OCI-LY1 (cell line): ENCODE data around the gene VMAC.
"Not testable (repeated sequence)": the region's sequence is repeated elsewhere in the genome, so short reads cannot be mapped to it uniquely, and the experiment has no call there.

Experiments used
- H2AFZ ChIP-seq: fragments of 200-600 bp; sonication (generic), shearing (Covaris generic); 2 replicates; pipeline ENCODE4 v1.6.0; 2014; ENCODE audit warnings: antibody characterized with exemption, mild to moderate bottlenecking, low read length
- H3F3A ChIP-seq: fragments of 200-600 bp; sonication (generic), shearing (Covaris generic); 2 replicates; pipeline ENCODE4 v1.6.0; 2014; ENCODE audit warnings: mild to moderate bottlenecking, antibody characterized with exemption, low read length, moderate library complexity; ENCODE audit not compliant: insufficient read depth
- H3K27ac ChIP-seq: fragments of 200-600 bp; sonication (generic); 2 replicates; pipeline ENCODE4 v1.5.1; 2014; ENCODE audit warnings: low read length, mixed run types, mild to moderate bottlenecking, low read depth; ENCODE audit not compliant: poor library complexity, severe bottlenecking
- H3K27me3 ChIP-seq: fragments of 200-600 bp; sonication (generic); 2 replicates; pipeline ENCODE4 v1.6.0; 2014; ENCODE audit warnings: antibody characterized with exemption, mild to moderate bottlenecking, low read length, moderate library complexity; ENCODE audit not compliant: insufficient read depth
- H3K36me3 ChIP-seq: fragments of 200-600 bp; sonication (generic); 2 replicates; pipeline ENCODE4 v1.6.1; 2014; ENCODE audit warnings: mild to moderate bottlenecking, antibody characterized with exemption, low read length, moderate library complexity, mixed read lengths; ENCODE audit not compliant: insufficient read depth
- H3K4me1 ChIP-seq: fragments of 200-600 bp; sonication (generic); 2 replicates; pipeline ENCODE4 v1.5.1; 2014; ENCODE audit warnings: mild to moderate bottlenecking, low read length, moderate library complexity; ENCODE audit not compliant: insufficient read depth, severe bottlenecking
- H3K4me2 ChIP-seq: fragments of 200-600 bp; sonication (generic), shearing (Covaris generic); 2 replicates; pipeline ENCODE4 v1.6.1; 2014; ENCODE audit warnings: low read length
- H3K4me3 ChIP-seq: fragments of 200-600 bp; sonication (generic); 2 replicates; pipeline ENCODE4 v1.5.1; 2014; ENCODE audit warnings: low read length, low read depth, mild to moderate bottlenecking, mixed read lengths; ENCODE audit not compliant: poor library complexity, severe bottlenecking
- H3K79me2 ChIP-seq: fragments of 200-600 bp; shearing (Covaris generic); 2 replicates; pipeline ENCODE4 v1.6.1; 2016; ENCODE audit warnings: mixed run types, low read length, mixed read lengths; ENCODE audit not compliant: insufficient read depth
- H3K9ac ChIP-seq: fragments of 200-600 bp; sonication (generic), shearing (Covaris generic); 2 replicates; pipeline ENCODE4 v1.6.1; 2014; ENCODE audit warnings: mild to moderate bottlenecking, low read length, mixed read lengths
- H3K9me2 ChIP-seq: fragments of 200-600 bp; sonication (generic), shearing (Covaris generic); 2 replicates; pipeline ENCODE4 v1.6.1; 2014; ENCODE audit warnings: low read depth, mild to moderate bottlenecking, low read length, mixed read lengths
- H3K9me3 ChIP-seq: fragments of 200-600 bp; shearing (Covaris generic); 2 replicates; pipeline ENCODE4 v1.6.1; 2014; ENCODE audit warnings: low read length, mixed read lengths
- H4K20me1 ChIP-seq: fragments of 200-600 bp; sonication (generic), shearing (Covaris generic); 2 replicates; pipeline ENCODE4 v1.6.0; 2016; ENCODE audit warnings: mild to moderate bottlenecking, low read length; ENCODE audit not compliant: insufficient read depth
- EZH2 ChIP-seq: fragments of 200-600 bp; sonication (generic), shearing (Covaris generic); IDR thresholded peaks from 2 replicates; pipeline ENCODE4 v1.8.0; 2017; ENCODE audit warnings: borderline replicate concordance, mixed run types, mild to moderate bottlenecking, antibody characterized with exemption, low read length, moderate library complexity, mixed read lengths
- TF ChIP-seq, protein P1 (sequence below): fragments of 200-600 bp; sonication (generic), shearing (Covaris generic); IDR thresholded peaks from 2 replicates; pipeline ENCODE4 v1.5.1; 2017; ENCODE audit warnings: mild to moderate bottlenecking, antibody characterized with exemption, low read length, moderate library complexity, mixed read lengths

The VMAC gene

DNA sequence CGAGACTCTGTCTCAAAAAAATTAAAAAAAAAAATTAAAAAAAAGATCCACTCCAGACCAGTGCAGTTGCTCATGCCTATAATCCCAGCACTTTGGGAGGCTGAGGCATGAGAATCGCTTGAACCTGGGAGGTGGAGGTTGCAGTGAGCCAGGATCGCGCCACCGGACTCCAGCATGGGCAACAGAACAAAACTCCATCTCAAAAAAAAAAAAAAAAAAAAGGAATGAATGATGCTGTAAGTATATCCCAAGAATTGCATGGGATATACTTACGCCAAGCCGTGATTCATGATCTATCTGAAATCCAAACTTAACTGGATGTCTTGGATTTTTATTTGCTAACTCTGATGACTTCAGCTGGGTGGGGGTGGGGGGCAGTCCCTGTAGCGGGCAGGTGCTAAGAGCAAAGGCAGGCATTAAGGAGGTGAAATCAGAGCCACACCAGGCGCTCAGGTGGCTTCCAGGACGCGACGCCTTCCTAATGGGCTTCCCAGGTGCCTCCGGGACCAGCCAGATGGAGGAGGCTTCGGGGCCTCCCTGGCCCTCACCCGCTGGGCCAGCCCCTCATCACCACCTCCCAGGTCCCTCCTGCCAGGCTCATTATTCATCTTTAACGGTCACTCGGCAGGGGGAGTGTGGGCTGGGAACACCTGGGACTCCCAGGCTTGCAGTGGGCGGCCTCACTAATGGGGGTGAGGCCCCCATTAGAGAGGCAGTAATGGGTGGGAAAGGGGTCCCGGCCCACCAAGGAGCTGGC, 23.0 kb upstream of the VMAC start:
- H3K36me3 ChIP-seq: no peaks in the 10 kb centered on the region
- no peak overlapping the region for H3K27ac ChIP-seq
- TF ChIP-seq EZH2: no peak
- TF ChIP-seq, protein P1, sequence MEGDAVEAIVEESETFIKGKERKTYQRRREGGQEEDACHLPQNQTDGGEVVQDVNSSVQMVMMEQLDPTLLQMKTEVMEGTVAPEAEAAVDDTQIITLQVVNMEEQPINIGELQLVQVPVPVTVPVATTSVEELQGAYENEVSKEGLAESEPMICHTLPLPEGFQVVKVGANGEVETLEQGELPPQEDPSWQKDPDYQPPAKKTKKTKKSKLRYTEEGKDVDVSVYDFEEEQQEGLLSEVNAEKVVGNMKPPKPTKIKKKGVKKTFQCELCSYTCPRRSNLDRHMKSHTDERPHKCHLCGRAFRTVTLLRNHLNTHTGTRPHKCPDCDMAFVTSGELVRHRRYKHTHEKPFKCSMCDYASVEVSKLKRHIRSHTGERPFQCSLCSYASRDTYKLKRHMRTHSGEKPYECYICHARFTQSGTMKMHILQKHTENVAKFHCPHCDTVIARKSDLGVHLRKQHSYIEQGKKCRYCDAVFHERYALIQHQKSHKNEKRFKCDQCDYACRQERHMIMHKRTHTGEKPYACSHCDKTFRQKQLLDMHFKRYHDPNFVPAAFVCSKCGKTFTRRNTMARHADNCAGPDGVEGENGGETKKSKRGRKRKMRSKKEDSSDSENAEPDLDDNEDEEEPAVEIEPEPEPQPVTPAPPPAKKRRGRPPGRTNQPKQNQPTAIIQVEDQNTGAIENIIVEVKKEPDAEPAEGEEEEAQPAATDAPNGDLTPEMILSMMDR: no peak
- no peaks in the 10 kb centered on the region for H3K79me2 ChIP-seq
- no peak overlapping the region for H3K9ac ChIP-seq
- no peaks in the 10 kb centered on the region for H3F3A ChIP-seq
- H3K4me1 ChIP-seq: no peaks in the 10 kb centered on the region
- no peak overlapping the region for H2AFZ ChIP-seq
- no peak overlapping the region for H3K4me2 ChIP-seq
- no peak overlapping the region for H3K4me3 ChIP-seq
- H4K20me1 ChIP-seq: no peaks in the 10 kb centered on the region
- no peaks in the 10 kb centered on the region for H3K9me2 ChIP-seq
- H3K9me3 ChIP-seq: no peaks in the 10 kb centered on the region
- peaks cover 7% of the 10 kb centered on the region; the same call in 1 of the 2 replicates for H3K27me3 ChIP-seq

DNA sequence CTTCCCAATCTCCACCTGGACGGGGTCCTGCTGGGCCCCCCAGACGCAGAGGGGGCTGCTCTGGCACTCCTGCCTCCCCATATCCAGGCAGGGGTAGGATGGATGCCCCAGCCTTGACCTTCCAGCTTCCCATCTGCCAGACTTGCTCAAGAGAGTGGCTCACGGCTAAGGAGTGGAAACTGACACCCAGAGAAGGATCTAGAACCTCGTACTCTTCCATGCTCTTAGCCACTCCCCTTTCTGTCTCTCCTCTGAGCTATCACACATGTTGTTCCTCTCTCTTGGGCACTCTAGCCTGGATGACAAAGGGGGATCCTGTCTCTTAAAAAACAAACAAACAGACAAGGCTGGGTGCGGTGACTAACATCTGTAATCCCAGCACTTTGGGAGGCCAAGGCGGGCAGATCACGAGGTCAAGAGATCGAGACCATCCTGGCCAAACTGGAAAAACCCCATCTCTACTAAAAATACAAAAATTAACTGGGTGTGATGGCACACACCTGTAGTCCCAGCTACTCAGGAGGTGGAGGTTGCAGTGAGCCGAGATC, 22.2 kb upstream of the VMAC start:
- Histone ChIP-seq H2AFZ (no peak overlapping the region), H3K27ac (no peak overlapping the region), H3F3A (no peaks in the 10 kb centered on the region)

DNA sequence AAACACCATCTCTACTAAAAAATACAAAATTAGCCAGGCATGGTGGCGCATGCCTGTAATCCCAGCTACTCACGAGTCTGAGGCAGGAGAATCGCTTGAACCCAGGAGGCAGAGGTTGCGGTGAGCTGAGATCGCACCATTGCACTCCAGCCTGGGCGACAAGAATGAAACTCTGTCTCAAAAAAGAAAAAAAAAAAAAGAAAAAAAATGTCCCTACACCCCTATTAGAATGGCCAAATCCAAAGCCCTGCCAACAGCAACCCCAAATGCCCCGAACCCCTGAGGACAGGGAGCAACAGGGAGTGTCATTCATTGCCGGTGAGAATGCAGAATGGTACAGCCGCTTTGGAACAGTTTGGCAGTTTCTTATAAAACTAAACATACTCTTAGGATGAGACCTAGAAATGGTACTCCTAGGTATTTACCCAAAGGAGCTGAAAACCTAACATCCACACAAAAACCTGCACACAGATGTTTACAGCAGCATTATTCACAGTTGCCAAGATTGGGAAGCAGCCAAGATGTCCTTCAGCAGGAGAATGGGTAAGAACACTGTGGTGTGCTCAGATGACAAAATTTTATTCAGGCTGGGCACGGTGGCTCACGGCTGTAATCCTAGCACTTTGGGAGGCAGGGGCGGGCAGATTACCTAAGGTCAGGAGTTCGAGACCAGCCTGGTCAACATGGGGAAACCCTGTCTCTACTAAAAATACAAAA, 21.4 kb upstream of the VMAC start:
- not testable (repeated sequence) for H2AFZ ChIP-seq, H3K4me3 ChIP-seq, H3F3A ChIP-seq, H3K36me3 ChIP-seq, H3K27ac ChIP-seq, H3K27me3 ChIP-seq, H3K4me1 ChIP-seq, H3K9me3 ChIP-seq, H3K9ac ChIP-seq, H3K4me2 ChIP-seq, H4K20me1 ChIP-seq, H3K79me2 ChIP-seq, H3K9me2 ChIP-seq

More for the DNA sequence above, 22.2 kb upstream of the VMAC start:
- no peak for TF ChIP-seq EZH2
- TF ChIP-seq, protein P1: no peak
- no peaks in the 10 kb centered on the region for H3K9me3 ChIP-seq
- H3K4me3 ChIP-seq: no peak overlapping the region
- H3K36me3 ChIP-seq: no peaks in the 10 kb centered on the region
- no peaks in the 10 kb centered on the region for H3K79me2 ChIP-seq
- H3K4me2 ChIP-seq: no peak overlapping the region
- H3K9me2 ChIP-seq: no peaks in the 10 kb centered on the region
- H4K20me1 ChIP-seq: no peaks in the 10 kb centered on the region
- no peaks in the 10 kb centered on the region for H3K4me1 ChIP-seq
- peaks cover 7% of the 10 kb centered on the region; the same call in 1 of the 2 replicates for H3K27me3 ChIP-seq
- no peak overlapping the region for H3K9ac ChIP-seq

DNA sequence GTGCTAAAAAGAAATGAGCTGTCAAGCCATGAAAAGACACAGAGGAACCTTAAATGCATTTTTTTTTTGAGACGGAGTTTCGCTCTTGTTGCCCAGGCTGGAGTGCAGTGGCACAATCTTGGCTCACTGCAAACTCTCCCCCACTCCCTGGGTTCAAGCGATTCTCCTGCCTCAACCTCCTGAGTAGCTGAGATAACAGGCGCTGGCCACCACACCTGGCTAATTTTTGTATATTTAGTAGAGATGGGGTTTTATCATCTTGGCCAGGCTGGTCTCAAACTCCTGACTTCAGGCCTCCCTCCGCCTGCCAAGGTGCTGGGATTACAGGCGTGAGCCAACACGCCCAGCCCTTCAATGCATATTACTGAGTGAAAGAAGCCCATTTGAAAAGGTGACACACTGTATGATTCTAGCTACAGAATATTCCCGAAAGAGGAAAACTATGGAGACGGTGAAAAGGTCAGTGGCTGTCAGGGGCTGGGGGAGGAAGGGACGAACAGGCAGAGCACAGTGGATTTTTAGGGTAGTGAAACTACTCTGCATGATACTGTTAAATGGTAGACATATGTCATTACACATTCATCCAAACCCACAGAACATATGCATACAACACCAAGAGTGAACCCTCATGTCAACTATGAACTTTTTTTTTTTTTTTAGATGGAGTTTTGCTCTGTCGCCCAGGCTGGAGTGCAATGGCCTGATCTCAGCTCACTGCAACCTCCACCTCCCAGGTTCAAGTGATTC, 20.4 kb upstream of the VMAC start:
- not testable (repeated sequence) for H3K79me2 ChIP-seq, H3K27ac ChIP-seq, H3K9me2 ChIP-seq, H3K4me1 ChIP-seq, H2AFZ ChIP-seq, H3K36me3 ChIP-seq, H4K20me1 ChIP-seq, H3F3A ChIP-seq, H3K9me3 ChIP-seq, H3K27me3 ChIP-seq, H3K4me2 ChIP-seq, H3K9ac ChIP-seq, H3K4me3 ChIP-seq
